ENCODE data around the gene SESN2. TPM values are rescaled to one million over a fixed set of nuclear protein-coding genes. Genes with fewer than 3 reads are reported as not detected.

SESN2 gene
- total RNA-seq, 1 donor from 2014 or later: 5.0 TPM

GRCh38 chr1:28282426-28283407 is 23.4 kb downstream of the SESN2 start:
- no peak for DNase-seq (ENCODE audit: low read depth in 2 of 2)

- no peak for DNase-seq (ENCODE audit: low read depth in 2 of 2)
These were observed 26.8 kb downstream of the SESN2 start for GRCh38 chr1:28286111-28286510.

- no peak for DNase-seq (ENCODE audit: low read depth in 2 of 2)
These were observed 29.2 kb downstream of the SESN2 start for GRCh38 chr1:28288487-28288886.

GRCh38 chr1:28290851-28291250 is 31.5 kb downstream of the SESN2 start:
- DNase-seq (ENCODE audit: low read depth in 2 of 2): no peak

GRCh38 chr1:28291711-28292110 is 32.4 kb downstream of the SESN2 start:
- DNase-seq (ENCODE audit: low read depth in 2 of 2): no peak

GRCh38 chr1:28295936-28296335 is 36.6 kb downstream of the SESN2 start:
- DNase-seq (ENCODE audit: low read depth in 2 of 2): no peak

GRCh38 chr1:28296401-28297261 is 37.3 kb downstream of the SESN2 start:
- no peak for DNase-seq (ENCODE audit: low read depth in 2 of 2)

GRCh38 chr1:28297826-28298225 is 38.5 kb downstream of the SESN2 start:
- no peak for DNase-seq (ENCODE audit: low read depth in 2 of 2)

GRCh38 chr1:28298438-28298837 is 39.1 kb downstream of the SESN2 start:
- DNase-seq (ENCODE audit: low read depth in 2 of 2): no peak

- no peak for DNase-seq (ENCODE audit: low read depth in 2 of 2)
These were observed 42.3 kb downstream of the SESN2 start for GRCh38 chr1:28301368-28302174.

- no peak for DNase-seq (ENCODE audit: low read depth in 2 of 2)
These were observed 42.9 kb downstream of the SESN2 start for GRCh38 chr1:28302247-28302646.

GRCh38 chr1:28306301-28306949 is 47.1 kb downstream of the SESN2 start:
- DNase-seq (ENCODE audit: low read depth in 2 of 2): no peak

GRCh38 chr1:28308750-28309149 is 49.4 kb downstream of the SESN2 start:
- no peak for DNase-seq (ENCODE audit: low read depth in 2 of 2)

- no peak for DNase-seq (ENCODE audit: low read depth in 2 of 2)
These were observed 50.4 kb downstream of the SESN2 start for GRCh38 chr1:28309702-28310101.

- DNase-seq (ENCODE audit: low read depth in 2 of 2): peak in 1 of 2 donors; percentile 6
These were observed 54.6 kb downstream of the SESN2 start for GRCh38 chr1:28313702-28314546.

- no peak for DNase-seq (ENCODE audit: low read depth in 2 of 2)
These were observed 55.2 kb downstream of the SESN2 start for GRCh38 chr1:28314547-28314941.

- no peak for DNase-seq (ENCODE audit: low read depth in 2 of 2)
These were observed 57.7 kb downstream of the SESN2 start for GRCh38 chr1:28317014-28317413.

GRCh38 chr1:28322194-28322593 is 62.9 kb downstream of the SESN2 start:
- DNase-seq (ENCODE audit: low read depth in 2 of 2): no peak

GRCh38 chr1:28323720-28324119 is 64.4 kb downstream of the SESN2 start:
- no peak for DNase-seq (ENCODE audit: low read depth in 2 of 2)

GRCh38 chr1:28326515-28326914 is 67.2 kb downstream of the SESN2 start:
- DNase-seq (ENCODE audit: low read depth in 2 of 2): no peak

Measured in lung microvascular endothelial cell (primary cell).